Measurements from ENCODE around the gene CCDC150.
"Not testable (repeated sequence)": the region's sequence is repeated elsewhere in the genome, so short reads cannot be mapped to it uniquely, and the experiment has no call there.

CCDC150 gene

GRCh38 chr2:196607073-196607472 is 32.4 kb upstream of the CCDC150 start:
- no peak for TF ChIP-seq GATA1 (IDR thresholded peaks at IDR 0.05; ENCODE audit: low read depth, low read length)
- TF ChIP-seq POLR2A (IDR thresholded peaks at IDR 0.05; ENCODE audit: low read length): no peak
- peak; percentile 16 to 55 for DNase-seq

DNA sequence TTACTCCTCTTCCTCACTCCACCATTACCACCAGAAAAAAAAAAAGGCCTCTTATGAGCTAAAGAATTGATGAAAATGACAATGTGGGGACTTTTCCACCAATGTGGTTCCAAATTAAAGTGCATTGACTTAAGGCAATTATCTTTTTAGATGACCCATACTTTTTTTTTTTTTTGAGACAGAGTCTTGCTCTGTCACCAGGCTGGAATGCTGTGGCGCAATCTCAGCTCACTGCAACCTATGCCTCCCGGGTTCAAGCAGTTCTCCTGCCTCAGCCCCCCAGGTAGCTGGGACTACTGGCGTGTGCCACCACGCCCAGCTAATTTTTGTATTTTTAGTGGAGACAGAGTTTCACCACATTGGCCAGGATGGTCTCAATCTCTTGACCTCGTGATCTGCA is 31.6 kb upstream of the CCDC150 start:
- DNase-seq: not testable (repeated sequence)

GRCh38 chr2:196609806-196610205 is 29.7 kb upstream of the CCDC150 start:
- no peak for TF ChIP-seq GATA1 (IDR thresholded peaks at IDR 0.05; ENCODE audit: low read depth, low read length)
- no peak for TF ChIP-seq POLR2A (IDR thresholded peaks at IDR 0.05; ENCODE audit: low read length)

DNA sequence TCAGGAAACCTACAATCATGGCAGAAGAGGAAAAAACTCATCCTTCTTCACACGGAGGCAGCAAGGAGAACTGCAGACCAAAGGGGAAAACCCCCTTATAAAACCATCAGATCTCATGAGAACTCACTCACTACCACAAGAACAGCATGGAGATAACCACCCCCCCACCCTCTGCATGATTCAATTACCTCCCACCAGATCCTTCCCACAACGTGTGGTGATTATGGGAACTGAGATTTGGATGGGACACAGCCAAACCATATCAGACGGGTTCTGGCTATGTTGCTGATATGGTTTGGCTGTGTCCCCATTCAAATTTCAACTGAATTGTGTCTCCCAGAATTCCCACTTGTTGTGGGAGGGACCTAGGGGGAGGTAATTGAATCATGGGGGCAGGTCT is 28.7 kb upstream of the CCDC150 start:
- no peak for DNase-seq

More at GRCh38 chr2:196609806-196610205, 29.7 kb upstream of the CCDC150 start:
- DNase-seq: no peak

DNA sequence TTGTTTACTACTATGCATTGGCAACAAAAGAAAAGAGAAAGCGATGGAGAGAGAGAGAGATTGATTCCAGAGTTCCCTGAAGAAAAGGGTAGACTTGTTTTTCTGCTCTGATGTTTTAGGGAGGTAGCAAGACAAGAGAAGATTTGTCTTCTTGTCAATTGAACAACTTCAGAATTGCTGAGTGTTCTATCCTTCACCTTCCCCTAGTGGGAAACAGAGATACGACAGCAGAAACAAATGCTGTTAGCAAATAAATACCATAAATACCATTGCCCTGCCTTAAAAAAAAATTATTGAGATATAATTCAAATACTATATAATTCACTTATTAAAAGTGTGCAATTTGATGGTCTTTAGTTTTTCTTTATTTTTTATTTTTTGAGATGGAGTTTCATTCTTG is 26.2 kb upstream of the CCDC150 start:
- DNase-seq: no peak
- TF ChIP-seq POLR2A (IDR thresholded peaks at IDR 0.05; ENCODE audit: low read length): no peak
- TF ChIP-seq GATA1 (IDR thresholded peaks at IDR 0.05; ENCODE audit: low read depth, low read length): no peak

More for the DNA sequence above, 28.7 kb upstream of the CCDC150 start:
- TF ChIP-seq GATA1 (IDR thresholded peaks at IDR 0.05; ENCODE audit: low read depth, low read length) (no peak), POLR2A (IDR thresholded peaks at IDR 0.05; ENCODE audit: low read length) (no peak)

DNA sequence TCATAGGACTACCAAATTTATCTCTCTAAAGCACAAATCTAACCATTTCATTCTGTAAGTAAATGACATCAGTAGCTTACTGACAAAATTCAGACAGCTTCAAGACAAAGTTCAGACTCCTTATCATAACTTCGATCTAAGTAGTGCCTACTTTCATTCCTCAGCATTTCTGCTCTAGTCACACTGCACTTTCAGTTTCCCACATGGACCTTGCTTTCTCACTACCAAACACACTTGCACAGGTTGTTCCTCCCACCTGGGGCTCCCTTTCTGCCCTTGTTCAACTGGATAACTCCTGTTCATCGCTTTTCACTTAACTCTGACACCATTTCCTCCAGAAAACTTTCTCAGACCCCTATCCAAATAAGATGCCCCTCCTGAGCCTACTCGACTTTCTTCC is 22.1 kb upstream of the CCDC150 start:
- no peak for TF ChIP-seq POLR2A (IDR thresholded peaks at IDR 0.05; ENCODE audit: low read length)
- DNase-seq: no peak

GRCh38 chr2:196618661-196619060 is 20.9 kb upstream of the CCDC150 start:
- TF ChIP-seq POLR2A (IDR thresholded peaks at IDR 0.05; ENCODE audit: low read length) (no peak), GATA1 (IDR thresholded peaks at IDR 0.05; ENCODE audit: low read depth, low read length) (no peak)
- no peak for DNase-seq

GRCh38 chr2:196630531-196630930 is 9.0 kb upstream of the CCDC150 start:
- TF ChIP-seq POLR2A (IDR thresholded peaks at IDR 0.05; ENCODE audit: low read length) (no peak), GATA1 (IDR thresholded peaks at IDR 0.05; ENCODE audit: low read depth, low read length) (no peak)
- no peak for DNase-seq

GRCh38 chr2:196635156-196635555 is 4.4 kb upstream of the CCDC150 start:
- DNase-seq: no peak

DNA sequence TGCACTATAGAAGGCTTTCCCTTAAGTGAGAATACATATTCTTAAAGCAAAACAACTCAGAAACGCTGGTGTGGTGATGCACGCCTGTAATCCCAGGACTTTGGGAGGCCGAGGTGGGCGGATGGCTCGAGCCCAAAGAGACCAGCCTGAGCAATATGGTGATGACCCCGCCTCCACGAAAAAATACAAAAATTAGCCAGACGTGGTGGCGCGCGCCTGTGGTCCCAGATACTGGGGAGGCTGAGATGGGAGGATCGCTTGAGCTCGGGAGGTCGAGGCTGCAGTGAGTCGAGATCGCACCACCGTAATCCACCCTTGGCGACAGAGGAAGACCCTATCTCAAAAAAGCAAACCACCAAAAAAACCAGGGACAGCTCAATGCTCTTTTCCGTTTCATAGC is 750 bp upstream of the CCDC150 start:
- no peak for DNase-seq
- TF ChIP-seq GATA1 (IDR thresholded peaks at IDR 0.05; ENCODE audit: low read depth, low read length): no peak
- TF ChIP-seq POLR2A (IDR thresholded peaks at IDR 0.05; ENCODE audit: low read length): no peak

More at GRCh38 chr2:196635156-196635555, 4.4 kb upstream of the CCDC150 start:
- TF ChIP-seq POLR2A (IDR thresholded peaks at IDR 0.05; ENCODE audit: low read length) (no peak), GATA1 (IDR thresholded peaks at IDR 0.05; ENCODE audit: low read depth, low read length) (no peak)

DNA sequence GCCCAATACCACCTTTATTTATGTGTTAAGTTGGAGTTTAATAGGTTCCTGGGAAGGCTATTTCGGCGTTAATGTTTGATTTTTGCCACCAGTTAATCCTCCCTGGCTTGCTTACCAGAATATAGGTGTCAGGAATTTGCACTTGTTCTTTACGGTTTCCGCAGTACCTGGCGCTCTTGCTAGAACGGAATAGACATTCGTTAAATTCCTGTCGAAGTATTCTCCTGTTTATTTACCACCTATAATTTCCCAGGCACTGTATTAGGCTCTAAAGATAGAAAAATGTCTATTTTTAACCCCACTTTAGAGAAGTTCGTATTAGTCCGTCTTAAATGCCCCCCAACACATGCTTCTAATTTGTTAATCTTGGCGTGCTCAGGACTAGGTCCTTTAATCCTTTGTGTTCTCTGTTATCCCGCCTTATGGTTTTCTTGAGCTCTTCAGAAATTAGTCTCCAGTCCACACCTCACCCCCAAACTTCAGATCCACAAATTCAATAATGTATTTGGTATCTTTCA is 575 bp downstream of the CCDC150 start:
- TF ChIP-seq POLR2A (IDR thresholded peaks at IDR 0.05; ENCODE audit: low read length) (no peak), GATA1 (IDR thresholded peaks at IDR 0.05; ENCODE audit: low read depth, low read length) (no peak)
- no peak for DNase-seq

GRCh38 chr2:196649202-196649601 is 9.7 kb downstream of the CCDC150 start:
- DNase-seq: no peak
- TF ChIP-seq POLR2A (IDR thresholded peaks at IDR 0.05; ENCODE audit: low read length): no peak

DNA sequence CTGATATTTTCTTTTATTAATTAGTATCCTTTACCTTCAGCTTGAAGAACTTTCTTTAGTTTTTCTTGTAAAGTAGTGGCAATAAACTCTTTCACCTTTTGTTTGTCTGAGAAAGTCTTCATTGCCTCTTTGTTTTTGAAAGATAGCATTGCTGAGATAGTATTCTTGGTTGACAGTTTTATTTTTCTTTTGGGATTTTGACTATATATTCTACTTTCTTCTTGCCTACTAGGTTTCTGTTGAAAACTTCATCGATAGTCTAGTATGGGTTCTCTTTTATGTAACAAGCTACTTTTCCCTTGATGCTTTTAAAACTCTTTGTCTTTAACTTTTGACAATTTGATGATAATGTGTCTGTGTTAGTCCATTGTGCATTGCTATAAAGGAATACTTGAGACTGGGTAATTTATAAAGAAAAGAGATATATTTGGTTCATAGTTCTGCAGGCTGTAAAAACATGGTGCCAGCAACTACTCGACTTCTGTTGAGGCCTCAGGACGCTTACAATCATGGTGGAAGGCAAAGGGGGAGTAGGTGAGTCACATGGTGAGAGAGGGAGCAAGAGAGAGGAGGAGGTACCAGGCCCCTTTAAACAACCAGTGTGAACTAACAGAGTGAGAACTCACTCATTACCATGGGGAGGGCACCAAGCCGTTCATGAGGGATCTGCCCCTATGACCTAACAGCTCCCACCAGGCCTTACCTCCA is 12.0 kb downstream of the CCDC150 start:
- DNase-seq: no peak
- TF ChIP-seq GATA1 (IDR thresholded peaks at IDR 0.05; ENCODE audit: low read depth, low read length) (no peak), POLR2A (IDR thresholded peaks at IDR 0.05; ENCODE audit: low read length) (no peak)

- TF ChIP-seq POLR2A (IDR thresholded peaks at IDR 0.05; ENCODE audit: low read length): no peak
- TF ChIP-seq GATA1 (IDR thresholded peaks at IDR 0.05; ENCODE audit: low read depth, low read length): no peak
Measured at GRCh38 chr2:196652869-196653268, 13.4 kb downstream of the CCDC150 start.

GRCh38 chr2:196653843-196654242 is 14.3 kb downstream of the CCDC150 start:
- no peak for DNase-seq
- TF ChIP-seq GATA1 (IDR thresholded peaks at IDR 0.05; ENCODE audit: low read depth, low read length) (no peak), POLR2A (IDR thresholded peaks at IDR 0.05; ENCODE audit: low read length) (no peak)

More at GRCh38 chr2:196652869-196653268, 13.4 kb downstream of the CCDC150 start:
- DNase-seq: no peak
